ENCODE results near the gene ADGRL4.

- no peak for TF ChIP-seq CTCF (conservative IDR thresholded peaks at IDR 0.05 in 1 of 2, IDR thresholded peaks at IDR 0.05 in 1 of 2; ENCODE audit: low read depth in 1 of 2, low read length in 2 of 2)
- no peak for TF ChIP-seq EZH2 (IDR thresholded peaks at IDR 0.05; ENCODE audit: low read length, missing control alignments)
Measured at GRCh38 chr1:78958711-78959110, 47.8 kb downstream of the ADGRL4 start.

All from fibroblast of lung (primary cell).